ENCODE results near the gene TMUB2.

- no peak for TF ChIP-seq BHLHE40 (IDR thresholded peaks at IDR 0.05; ENCODE audit: low read length)
- TF ChIP-seq, protein P1, sequence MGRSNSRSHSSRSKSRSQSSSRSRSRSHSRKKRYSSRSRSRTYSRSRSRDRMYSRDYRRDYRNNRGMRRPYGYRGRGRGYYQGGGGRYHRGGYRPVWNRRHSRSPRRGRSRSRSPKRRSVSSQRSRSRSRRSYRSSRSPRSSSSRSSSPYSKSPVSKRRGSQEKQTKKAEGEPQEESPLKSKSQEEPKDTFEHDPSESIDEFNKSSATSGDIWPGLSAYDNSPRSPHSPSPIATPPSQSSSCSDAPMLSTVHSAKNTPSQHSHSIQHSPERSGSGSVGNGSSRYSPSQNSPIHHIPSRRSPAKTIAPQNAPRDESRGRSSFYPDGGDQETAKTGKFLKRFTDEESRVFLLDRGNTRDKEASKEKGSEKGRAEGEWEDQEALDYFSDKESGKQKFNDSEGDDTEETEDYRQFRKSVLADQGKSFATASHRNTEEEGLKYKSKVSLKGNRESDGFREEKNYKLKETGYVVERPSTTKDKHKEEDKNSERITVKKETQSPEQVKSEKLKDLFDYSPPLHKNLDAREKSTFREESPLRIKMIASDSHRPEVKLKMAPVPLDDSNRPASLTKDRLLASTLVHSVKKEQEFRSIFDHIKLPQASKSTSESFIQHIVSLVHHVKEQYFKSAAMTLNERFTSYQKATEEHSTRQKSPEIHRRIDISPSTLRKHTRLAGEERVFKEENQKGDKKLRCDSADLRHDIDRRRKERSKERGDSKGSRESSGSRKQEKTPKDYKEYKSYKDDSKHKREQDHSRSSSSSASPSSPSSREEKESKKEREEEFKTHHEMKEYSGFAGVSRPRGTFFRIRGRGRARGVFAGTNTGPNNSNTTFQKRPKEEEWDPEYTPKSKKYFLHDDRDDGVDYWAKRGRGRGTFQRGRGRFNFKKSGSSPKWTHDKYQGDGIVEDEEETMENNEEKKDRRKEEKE (IDR thresholded peaks at IDR 0.05), result no peak
- TF ChIP-seq ZBTB1 (CRISPR knock-in tag; IDR thresholded peaks at IDR 0.05; ENCODE audit: borderline replicate concordance), result no peak
- no peak for TF ChIP-seq POLR2AphosphoS2 (IDR thresholded peaks at IDR 0.05; ENCODE audit: low read depth, low read length)
- TF ChIP-seq ZNF274 (CRISPR knock-in tag; IDR thresholded peaks at IDR 0.05), result no peak
Observed at GRCh38 chr17:44232061-44232460, 45.3 kb downstream of the TMUB2 start.

Measured in HepG2 (cell line).